ENCODE data around the gene RFNG. TPM values are rescaled to one million over a fixed set of nuclear protein-coding genes. Genes with fewer than 3 reads are reported as not detected.
A peak's percentile ranks its signal among the peaks of the same experiment; 100 is the strongest.

RFNG gene
- total and polyA plus RNA-seq, 8 donors = 29.3 to 52.7 (median 45.5) TPM

- Histone ChIP-seq H3K4me1 (no peaks in the 10 kb centered on the region), H3K4me3 (no peak overlapping the region), H3K27me3 (no peaks in the 10 kb centered on the region), H3K9me3 (no peaks in the 10 kb centered on the region), H3K27ac (no peak overlapping the region), H3K36me3 (no peaks in the 10 kb centered on the region)
- DNase-seq (no peak), ATAC-seq (no peak)
- TF ChIP-seq CTCF (IDR thresholded peaks at IDR 0.05) = no peak
- intact Hi-C loops (cut with DNase I) = no loop called here
Observed at GRCh38 chr17:82005701-82006348, 45.8 kb downstream of the RFNG start.

- DNase-seq (no peak), ATAC-seq (no peak)
- no peaks in the 10 kb centered on the region for H3K27me3 ChIP-seq
- H3K4me1 ChIP-seq = no peaks in the 10 kb centered on the region
- intact Hi-C loops (cut with DNase I) = no loop called here
- no peak overlapping the region for H3K4me3 ChIP-seq
- no peaks in the 10 kb centered on the region for H3K36me3 ChIP-seq
- TF ChIP-seq CTCF (IDR thresholded peaks at IDR 0.05) = no peak
- H3K27ac ChIP-seq = no peak overlapping the region
- no peaks in the 10 kb centered on the region for H3K9me3 ChIP-seq
Observed at GRCh38 chr17:82004517-82005455, 46.8 kb downstream of the RFNG start.

- peak in 1 of 4 donors; percentile 69 for DNase-seq
- Histone ChIP-seq H3K4me3 (no peak overlapping the region), H3K27ac (peak overlapping the region in 1 of 2 donors; percentile 19), H3K27me3 (no peaks in the 10 kb centered on the region), H3K36me3 (peaks cover 0 to 3% of the 10 kb centered on the region in 2 donors), H3K9me3 (no peaks in the 10 kb centered on the region), H3K4me1 (no peaks in the 10 kb centered on the region)
- no peak for TF ChIP-seq CTCF (IDR thresholded peaks at IDR 0.05)
- intact Hi-C loops (cut with DNase I) = no loop called here
- ATAC-seq = peak; percentile 63
Observed at GRCh38 chr17:82003411-82004381, 47.9 kb downstream of the RFNG start.

- H3K9me3 ChIP-seq = no peaks in the 10 kb centered on the region
- H3K36me3 ChIP-seq = peaks cover 0 to 12% of the 10 kb centered on the region in 2 donors
- no peak overlapping the region for H3K4me3 ChIP-seq
- H3K4me1 ChIP-seq = no peaks in the 10 kb centered on the region
- no peak for DNase-seq
- no peaks in the 10 kb centered on the region for H3K27me3 ChIP-seq
- TF ChIP-seq CTCF (IDR thresholded peaks at IDR 0.05) = no peak
- ATAC-seq = no peak
- intact Hi-C loops (cut with DNase I) = no loop called here
- no peak overlapping the region for H3K27ac ChIP-seq
Observed at GRCh38 chr17:82001571-82002056, 50.0 kb downstream of the RFNG start.
